ENCODE data around the gene UBXN4. TPM values are rescaled to one million over a fixed set of nuclear protein-coding genes. Genes with fewer than 3 reads are reported as not detected.

UBXN4 gene
- total RNA-seq, 1 donor: 96.3 TPM

DNA sequence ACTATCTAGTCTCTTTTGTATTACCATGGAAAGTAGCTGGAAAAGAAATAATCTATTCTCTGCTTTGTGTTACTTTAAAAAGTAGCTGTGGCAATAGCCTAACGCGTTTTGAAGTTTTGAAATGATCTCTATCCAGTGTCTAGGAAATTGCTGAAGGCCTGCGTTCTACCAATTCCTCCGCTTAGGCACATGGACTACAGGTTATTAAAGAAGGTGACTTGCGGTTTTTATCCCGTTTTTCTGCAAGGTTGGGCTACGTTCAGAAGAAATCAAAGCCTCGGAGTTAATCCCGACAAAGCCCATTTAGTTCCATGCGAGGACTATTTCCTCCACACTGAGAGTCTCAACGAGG is 636 bp upstream of the UBXN4 start:
- TF ChIP-seq, protein P1, sequence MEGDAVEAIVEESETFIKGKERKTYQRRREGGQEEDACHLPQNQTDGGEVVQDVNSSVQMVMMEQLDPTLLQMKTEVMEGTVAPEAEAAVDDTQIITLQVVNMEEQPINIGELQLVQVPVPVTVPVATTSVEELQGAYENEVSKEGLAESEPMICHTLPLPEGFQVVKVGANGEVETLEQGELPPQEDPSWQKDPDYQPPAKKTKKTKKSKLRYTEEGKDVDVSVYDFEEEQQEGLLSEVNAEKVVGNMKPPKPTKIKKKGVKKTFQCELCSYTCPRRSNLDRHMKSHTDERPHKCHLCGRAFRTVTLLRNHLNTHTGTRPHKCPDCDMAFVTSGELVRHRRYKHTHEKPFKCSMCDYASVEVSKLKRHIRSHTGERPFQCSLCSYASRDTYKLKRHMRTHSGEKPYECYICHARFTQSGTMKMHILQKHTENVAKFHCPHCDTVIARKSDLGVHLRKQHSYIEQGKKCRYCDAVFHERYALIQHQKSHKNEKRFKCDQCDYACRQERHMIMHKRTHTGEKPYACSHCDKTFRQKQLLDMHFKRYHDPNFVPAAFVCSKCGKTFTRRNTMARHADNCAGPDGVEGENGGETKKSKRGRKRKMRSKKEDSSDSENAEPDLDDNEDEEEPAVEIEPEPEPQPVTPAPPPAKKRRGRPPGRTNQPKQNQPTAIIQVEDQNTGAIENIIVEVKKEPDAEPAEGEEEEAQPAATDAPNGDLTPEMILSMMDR (IDR thresholded peaks at IDR 0.05; ENCODE audit: insufficient read depth, low read depth, low read length): no peak
- DNase-seq (ENCODE audit: low read depth): no peak
- H3K4me3 ChIP-seq (ENCODE audit: low read depth, low read length): no peak overlapping the region

DNA sequence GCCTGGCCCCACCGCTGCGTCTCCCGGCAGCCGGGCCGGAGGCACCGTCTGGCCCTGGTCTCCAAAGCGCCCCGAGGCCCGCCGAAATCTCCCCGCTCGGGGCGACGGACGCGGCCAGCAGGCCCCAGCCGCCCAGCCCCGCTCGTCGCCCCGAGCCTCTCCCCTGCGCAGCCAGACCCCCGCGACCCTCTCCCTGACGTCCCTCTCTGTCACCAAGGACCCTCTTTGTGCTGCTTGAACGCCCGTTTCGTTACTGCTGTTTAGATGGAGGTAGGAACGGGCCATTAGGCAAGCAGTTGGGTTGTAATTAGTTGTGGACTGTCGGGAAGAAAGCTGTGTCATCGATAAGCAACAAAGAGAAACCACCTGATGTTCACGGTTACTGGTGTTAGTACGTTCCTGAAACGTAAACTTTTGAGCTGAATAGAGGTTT is 686 bp downstream of the UBXN4 start:
- DNase-seq (ENCODE audit: low read depth): peak; percentile 80
- peak overlapping the region; percentile 87 for H3K4me3 ChIP-seq (ENCODE audit: low read depth, low read length)
- TF ChIP-seq, protein P1 (IDR thresholded peaks at IDR 0.05; ENCODE audit: insufficient read depth, low read depth, low read length): no peak

DNA sequence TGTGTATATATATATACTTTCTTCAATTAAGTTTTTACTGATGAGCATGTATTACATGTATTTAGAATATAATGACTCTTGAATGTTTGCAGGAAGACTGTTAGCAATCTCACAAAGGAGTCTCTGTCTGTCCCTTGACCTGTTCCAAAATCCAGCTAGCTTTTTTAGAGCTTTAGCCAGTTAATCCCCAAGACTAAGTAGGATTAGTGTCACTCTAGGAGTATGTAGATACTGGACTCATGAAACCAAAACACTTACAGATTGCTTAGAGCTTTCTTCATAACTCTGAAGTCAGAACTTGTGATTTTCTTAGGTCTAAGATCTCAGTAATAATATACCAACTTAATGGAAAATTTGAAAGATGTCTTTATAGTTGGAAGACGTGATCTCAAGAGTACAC is 2.2 kb downstream of the UBXN4 start:
- DNase-seq (ENCODE audit: low read depth): peak; percentile 81
- TF ChIP-seq, protein P1 (IDR thresholded peaks at IDR 0.05; ENCODE audit: insufficient read depth, low read depth, low read length): no peak
- peak overlapping the region; percentile 87 for H3K4me3 ChIP-seq (ENCODE audit: low read depth, low read length)

DNA sequence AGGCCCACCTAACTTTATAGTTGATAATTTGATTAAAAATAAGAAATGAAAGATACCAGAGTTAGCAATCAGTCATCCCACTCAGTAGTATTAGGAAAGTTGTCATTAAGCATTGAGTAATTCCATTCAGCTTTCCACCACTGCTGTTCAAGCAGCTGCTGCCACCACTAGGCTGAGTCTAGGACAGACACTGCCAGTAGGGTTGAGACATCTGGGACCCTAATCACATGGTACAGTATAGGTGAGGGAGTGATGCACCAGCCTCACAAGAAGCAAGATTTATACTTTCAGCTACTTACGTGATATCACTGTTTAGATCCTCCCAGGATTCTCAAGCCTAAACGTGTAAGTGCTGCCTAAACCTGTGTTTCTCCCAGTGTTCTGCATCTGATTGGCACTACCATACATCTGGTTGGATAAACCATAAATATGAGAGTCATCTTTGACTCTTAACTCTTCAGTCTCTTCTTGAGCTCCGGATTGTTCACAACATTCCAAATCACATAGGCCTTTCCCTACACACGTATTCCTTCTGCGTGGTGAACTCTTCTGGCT is 3.2 kb downstream of the UBXN4 start:
- H3K4me3 ChIP-seq (ENCODE audit: low read depth, low read length): peak overlapping the region; percentile 17
- TF ChIP-seq, protein P1 (IDR thresholded peaks at IDR 0.05; ENCODE audit: insufficient read depth, low read depth, low read length): no peak
- DNase-seq (ENCODE audit: low read depth): peak; percentile 29

DNA sequence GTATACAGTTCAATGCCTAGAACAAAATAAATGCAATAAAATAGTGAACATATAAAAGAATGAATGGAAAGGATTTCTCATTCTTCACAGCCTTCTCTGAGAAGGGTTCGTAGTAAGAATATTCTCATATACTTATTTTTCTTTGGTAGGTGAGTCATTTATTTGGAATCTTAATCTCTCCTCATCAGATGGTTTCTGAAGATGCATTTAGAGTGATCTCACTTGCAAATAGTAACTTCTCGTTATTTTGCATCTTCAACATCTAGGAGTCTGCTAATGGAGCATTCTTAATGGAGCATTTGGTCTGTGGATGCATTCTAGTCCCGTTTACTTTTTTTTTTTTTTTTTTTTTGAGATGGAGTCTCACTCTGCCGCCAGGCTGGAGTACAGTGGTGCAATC is 3.9 kb downstream of the UBXN4 start:
- TF ChIP-seq, protein P1 (IDR thresholded peaks at IDR 0.05; ENCODE audit: insufficient read depth, low read depth, low read length): no peak
- peak; percentile 57 for DNase-seq (ENCODE audit: low read depth)
- H3K4me3 ChIP-seq (ENCODE audit: low read depth, low read length): no peak overlapping the region

DNA sequence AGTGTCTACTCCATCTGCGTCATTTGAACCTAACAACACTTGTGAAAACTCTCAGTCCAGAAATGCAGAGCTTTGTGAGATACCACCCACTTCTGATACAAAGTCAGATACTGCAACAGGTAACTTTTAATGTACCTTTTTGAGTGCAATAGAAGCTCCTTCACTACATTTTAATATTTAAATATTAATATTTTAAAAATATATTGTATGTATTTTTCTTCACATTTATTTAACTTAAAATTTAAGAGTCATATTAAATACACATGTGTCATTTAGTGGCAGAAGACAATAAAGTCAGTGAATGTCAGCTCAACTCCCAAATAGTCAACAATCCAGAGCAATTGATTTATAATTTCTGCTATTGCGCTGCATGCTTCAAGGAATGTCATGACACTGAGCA is 13.9 kb downstream of the UBXN4 start:
- no peak overlapping the region for H3K4me3 ChIP-seq (ENCODE audit: low read depth, low read length)
- TF ChIP-seq, protein P1 (IDR thresholded peaks at IDR 0.05; ENCODE audit: insufficient read depth, low read depth, low read length): no peak
- no peak for DNase-seq (ENCODE audit: low read depth)

DNA sequence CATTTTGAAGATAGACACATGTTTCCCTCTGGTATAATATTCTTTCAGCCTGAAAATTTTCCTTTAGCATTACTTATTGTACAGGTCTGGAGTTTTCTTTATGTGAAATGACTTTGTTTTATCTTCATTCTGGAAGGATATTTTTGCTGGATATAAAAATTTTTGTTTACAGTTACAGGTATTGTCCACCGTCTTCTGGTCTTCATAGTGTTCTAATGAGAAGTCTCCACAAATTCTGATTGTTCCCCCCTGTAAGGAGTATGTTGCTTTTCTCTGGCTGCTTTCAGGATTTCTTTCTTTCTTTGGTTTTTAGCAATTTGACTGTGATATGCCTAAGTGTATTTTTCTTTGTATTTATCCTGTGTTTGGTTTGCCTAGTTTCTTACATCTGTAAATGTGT is 15.0 kb downstream of the UBXN4 start:
- TF ChIP-seq, protein P1 (IDR thresholded peaks at IDR 0.05; ENCODE audit: insufficient read depth, low read depth, low read length): no peak
- no peak for DNase-seq (ENCODE audit: low read depth)

More for the DNA sequence above, 15.0 kb downstream of the UBXN4 start:
- no peak overlapping the region for H3K4me3 ChIP-seq (ENCODE audit: low read depth, low read length)
